T follicular helper cell (primary cell): ENCODE data around the gene CCDC107.
A peak's percentile ranks its signal among the peaks of the same experiment; 100 is the strongest.

Experiments used
- DNase-seq: peaks from one replicate; pipeline ENCODE4 v3.0.0-alpha.2; 2020; ENCODE audit warnings: low read depth

Gene CCDC107

DNA sequence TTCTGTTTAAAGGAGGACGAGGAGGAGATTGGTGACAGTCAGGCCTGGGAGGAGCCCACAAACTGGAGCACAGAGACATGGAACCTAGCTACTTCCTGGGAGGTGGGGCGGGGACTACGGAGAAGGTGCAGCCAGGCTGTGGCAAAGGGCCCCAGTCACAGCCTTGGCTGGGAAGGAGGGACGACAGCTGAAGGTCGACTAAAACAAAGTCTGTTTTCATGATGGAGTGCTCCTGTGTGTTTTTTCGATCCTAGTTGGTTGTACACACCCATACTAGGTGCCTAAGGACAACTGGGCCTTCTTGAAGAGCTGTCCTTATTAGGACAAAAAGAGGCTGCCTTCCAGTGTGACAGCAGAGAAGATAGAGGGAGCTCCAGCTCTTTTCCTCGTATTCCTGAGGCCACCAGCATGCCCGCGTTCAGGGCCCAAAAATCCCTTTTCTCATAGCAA lies 2.9 kb downstream of the CCDC107 start:
- DNase-seq = no peak

DNA sequence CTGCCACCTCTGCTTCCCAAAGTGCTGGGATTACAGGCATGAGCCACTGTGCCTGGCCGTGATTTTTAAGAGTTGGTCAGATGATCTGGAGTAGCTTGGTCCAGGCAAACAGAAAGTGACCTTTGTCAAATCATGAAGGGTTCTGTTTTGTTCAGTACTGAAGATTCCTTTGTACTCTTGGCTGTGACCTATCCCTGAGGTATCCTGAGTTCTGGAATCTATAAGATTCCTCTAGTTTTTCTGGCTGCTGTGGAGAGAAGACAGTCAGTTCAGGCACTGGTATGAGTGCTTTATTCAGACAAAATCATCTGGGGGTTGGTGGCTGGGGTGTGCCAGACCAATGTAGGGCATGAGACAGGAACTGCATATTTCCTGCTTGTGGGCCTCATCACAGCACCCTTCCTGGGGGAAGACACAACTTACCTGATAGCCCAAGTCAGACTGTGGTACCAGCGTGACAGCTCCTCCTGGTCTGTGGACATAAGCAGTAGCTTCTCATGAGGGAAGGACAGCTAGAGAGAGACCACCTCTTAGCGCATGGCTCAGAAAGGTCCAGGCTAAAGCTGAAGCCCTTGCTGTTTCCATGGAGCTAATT lies 3.8 kb downstream of the CCDC107 start:
- peak; percentile 21 for DNase-seq

DNA sequence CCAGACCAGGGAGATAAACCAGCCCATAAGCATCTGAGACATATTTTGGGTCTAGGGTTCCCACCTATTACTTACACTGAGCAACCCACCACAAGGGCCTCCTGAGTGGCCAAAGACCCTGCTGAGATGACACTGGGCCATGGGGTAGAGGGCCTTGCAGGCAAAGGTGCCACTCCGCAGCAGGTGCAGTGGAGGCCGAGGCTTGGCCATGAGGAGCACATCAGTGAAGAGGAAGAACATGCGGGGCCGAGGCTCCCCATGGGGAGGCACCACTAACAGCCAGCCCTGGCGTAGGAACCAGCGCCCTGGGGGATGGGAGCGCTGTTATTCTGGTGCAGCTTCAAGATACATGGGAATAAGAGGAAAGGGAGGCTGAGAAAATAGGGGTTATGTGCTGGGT lies 4.3 kb downstream of the CCDC107 start:
- no peak for DNase-seq

DNA sequence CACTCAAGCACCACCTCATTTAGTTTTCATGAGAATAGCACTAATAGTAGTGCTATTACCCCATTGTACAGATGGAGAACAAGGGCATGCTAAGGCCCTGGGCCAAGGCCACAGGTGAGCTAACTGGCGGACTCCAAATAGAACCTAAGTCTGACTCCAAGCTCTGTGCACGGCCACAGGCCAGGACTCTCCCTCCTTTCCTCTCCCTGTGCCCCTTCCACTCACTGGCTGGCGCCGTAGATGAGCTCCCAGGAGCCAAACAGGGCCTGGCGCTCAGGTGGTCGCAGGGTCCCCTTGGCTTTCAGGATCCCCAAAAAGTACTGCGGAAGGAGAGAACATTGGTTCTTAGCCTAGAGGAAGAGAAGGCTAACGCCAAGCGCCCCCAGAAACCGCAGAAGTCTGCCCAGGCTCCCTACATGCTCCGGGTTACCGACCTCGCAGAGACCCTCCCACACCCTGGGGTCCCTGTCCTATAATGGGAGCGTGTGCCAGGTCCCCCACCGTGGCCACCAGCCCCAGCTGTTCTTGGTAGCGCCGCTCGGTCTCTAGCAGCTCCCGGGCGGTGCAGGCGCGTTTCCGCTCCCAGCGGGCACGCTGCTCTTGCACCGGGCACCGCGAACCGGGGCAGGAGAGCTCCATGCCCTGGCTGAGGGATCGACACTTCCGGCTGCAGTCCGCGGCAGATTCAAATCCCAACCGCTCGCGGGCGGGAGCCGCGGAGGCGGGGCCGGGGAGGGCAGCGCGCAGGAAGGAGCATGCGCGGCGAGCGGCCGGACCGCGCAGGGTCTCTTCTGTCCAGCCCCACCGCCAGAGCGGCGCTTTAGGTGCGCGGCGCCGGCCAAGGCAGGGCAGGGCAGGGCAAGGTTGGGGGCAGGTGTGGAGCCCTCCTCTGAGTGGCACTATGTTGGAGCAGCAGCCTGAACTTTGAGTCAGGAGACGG lies 6.7 kb downstream of the CCDC107 start, which contains the start of gene ARHGEF39:
Gene ARHGEF39 (minus strand): TSS at position 665 of the 940 bp plus-strand sequence. CDS start 26 bp downstream, at position 639.
- peak; percentile 41 for DNase-seq

DNA sequence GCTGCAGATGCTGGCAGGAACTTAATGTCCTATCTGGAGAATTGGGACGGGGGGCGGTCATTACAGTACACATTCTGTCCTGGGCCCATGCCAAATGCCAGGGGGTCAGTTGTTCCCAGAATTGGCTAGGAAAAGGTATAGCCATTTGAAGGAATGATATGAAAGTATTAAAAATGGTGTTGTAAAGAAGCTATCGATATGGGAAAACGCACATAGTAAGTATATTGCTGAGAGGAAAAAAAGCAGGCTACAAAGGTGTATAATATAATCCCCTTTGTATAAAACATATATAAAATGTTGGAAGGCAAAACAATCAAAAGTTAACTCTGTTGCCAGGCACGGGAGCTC lies 7.4 kb downstream of the CCDC107 start:
- no peak for DNase-seq

DNA sequence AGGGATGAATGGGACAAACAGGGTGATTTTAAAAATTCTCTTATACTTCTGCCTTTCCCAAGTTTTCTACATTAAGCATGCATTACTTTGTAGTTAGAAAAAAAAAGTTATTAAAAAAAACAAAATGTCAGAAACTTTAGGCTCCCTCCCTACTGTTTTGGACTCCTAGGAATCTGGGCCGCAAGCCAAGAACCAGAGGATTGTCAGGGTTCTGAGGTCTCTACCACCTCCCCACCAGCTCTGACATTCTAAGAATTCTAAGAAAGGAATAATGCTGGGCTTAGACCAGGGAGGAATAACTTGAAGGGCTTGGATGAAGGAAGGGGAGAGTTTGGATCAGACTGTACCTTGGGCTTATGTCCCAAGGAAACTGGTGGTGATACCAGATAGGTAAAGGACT lies 8.0 kb downstream of the CCDC107 start:
- DNase-seq = no peak

DNA sequence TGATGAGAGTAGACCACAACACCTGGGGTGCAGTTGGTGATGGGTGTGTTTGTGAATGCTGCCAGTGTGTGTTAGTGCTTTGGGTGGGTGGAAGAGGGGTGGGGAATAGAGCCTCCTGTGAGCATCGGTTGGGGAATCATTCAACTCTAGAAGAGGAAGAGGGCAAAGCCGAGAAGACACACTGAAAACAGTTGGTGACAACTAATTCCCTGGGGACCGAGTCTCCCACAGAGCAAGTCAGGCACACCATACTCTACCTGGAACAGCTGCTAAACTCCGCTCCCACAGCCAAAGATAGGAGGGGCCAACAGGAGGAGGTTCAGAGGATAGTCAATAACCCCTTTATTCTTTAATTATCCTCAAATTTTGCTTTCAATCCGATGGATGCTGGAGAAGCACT lies 8.5 kb downstream of the CCDC107 start:
- DNase-seq = no peak

DNA sequence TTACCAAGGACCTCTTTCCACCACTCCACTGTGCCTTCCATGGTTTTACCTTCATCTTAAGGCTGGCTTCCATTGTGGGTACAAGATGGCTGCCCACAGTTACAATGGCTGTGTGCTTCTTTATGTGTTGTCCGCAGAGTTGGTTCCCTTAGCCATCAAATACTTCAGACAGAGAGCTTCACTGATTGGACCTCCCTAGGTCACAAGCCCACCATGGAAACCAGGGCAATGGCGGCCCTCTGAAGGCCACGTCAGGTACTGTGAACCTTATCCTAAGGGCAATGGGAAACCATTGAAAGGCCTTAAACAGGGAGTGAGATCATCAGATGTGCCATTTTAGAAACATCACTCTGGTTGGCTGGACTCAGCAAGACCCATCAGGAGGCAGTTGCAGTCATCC lies 9.8 kb downstream of the CCDC107 start:
- DNase-seq = no peak

DNA sequence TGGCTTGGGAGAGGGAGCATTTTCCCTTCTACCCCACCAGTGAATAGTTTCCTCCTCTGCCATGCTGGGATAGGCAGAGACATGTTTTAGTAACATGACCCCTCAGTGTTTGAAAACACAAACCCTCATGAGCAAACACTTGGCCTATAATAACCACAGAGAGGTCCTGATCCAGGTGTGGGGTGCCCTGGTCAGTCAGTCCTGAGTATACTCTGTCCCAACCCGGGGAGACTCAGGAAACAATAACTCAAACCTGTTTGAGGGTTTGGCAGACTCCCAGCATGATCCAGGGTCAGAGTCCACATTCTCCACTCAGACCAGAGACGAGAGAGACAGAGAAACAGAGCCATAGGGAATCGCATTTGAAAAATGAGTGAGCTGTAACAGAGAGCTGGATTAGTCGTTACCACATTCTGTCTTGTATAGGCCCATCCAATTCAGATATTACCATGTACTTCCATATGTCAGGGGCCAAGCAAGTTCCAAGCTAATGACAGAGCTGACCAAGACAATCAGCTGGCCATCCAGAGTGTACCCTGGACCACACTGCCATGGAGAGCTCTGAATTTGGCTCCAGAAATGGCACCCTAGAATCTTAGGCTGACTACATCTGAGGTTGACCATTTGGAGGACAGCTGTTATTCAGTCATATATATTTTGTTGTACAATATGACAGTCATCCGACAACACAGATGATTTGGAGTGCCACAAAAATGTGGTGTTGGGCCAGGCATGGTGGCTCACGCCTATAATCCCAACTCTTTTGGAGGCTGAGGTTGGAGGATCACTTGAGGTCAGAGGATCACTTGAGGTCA lies 11.4 kb downstream of the CCDC107 start:
- DNase-seq = no peak

DNA sequence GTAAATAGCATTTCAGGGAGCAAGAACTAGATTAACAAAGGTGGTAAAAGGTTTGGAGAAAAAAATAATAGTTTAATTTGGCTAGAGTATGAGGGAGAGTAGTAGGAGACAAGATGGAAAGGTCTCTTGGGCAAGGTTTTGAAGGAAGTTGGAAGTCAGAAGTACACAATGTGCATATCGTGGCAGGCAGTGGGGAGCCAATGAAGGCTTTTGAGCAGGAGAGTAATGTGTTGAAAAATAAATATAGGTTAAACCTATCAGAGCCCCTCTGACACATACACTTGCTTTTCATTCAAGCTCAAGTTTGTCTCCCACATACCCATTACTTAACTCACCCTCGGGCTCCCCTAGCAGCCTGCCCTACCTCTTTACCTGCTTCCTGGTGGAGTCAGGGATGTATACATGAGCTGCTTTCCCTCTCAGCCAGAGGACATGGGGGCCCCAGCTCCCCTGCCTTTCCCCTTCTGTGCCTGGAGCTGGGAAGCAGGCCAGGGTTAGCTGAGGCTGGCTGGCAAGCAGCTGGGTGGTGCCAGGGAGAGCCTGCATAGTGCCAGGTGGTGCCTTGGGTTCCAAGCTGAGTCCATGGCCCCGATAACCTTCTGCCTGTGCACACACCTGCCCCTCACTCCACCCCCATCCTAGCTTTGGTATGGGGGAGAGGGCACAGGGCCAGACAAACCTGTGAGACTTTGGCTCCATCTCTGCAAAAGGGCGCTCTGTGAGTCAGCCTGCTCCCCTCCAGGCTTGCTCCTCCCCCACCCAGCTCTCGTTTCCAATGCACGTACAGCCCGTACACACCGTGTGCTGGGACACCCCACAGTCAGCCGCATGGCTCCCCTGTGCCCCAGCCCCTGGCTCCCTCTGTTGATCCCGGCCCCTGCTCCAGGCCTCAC lies 15.3 kb downstream of the CCDC107 start, which contains the start of gene CA9:
Gene CA9 (plus strand): TSS at position 797 of the 893 bp plus-strand sequence. CDS start 32 bp downstream, at position 829.
- DNase-seq = no peak

DNA sequence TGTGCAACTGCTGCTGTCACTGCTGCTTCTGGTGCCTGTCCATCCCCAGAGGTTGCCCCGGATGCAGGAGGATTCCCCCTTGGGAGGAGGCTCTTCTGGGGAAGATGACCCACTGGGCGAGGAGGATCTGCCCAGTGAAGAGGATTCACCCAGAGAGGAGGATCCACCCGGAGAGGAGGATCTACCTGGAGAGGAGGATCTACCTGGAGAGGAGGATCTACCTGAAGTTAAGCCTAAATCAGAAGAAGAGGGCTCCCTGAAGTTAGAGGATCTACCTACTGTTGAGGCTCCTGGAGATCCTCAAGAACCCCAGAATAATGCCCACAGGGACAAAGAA lies 15.9 kb downstream of the CCDC107 start:
- no peak for DNase-seq

DNA sequence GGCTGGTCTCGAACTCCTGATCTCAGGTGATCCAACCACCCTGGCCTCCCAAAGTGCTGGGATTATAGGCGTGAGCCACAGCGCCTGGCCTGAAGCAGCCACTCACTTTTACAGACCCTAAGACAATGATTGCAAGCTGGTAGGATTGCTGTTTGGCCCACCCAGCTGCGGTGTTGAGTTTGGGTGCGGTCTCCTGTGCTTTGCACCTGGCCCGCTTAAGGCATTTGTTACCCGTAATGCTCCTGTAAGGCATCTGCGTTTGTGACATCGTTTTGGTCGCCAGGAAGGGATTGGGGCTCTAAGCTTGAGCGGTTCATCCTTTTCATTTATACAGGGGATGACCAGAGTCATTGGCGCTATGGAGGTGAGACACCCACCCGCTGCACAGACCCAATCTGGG lies 17.1 kb downstream of the CCDC107 start:
- DNase-seq = no peak

DNA sequence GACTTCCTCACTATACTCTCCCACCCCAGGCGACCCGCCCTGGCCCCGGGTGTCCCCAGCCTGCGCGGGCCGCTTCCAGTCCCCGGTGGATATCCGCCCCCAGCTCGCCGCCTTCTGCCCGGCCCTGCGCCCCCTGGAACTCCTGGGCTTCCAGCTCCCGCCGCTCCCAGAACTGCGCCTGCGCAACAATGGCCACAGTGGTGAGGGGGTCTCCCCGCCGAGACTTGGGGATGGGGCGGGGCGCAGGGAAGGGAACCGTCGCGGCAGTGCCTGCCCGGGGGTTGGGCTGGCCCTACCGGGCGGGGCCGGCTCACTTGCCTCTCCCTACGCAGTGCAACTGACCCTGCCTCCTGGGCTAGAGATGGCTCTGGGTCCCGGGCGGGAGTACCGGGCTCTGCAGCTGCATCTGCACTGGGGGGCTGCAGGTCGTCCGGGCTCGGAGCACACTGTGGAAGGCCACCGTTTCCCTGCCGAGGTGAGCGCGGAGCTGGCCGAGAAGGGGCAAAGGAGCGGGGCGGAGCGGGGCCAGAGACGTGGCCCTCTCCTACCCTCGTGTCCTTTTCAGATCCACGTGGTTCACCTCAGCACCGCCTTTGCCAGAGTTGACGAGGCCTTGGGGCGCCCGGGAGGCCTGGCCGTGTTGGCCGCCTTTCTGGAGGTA lies 17.8 kb downstream of the CCDC107 start:
- DNase-seq = no peak

DNA sequence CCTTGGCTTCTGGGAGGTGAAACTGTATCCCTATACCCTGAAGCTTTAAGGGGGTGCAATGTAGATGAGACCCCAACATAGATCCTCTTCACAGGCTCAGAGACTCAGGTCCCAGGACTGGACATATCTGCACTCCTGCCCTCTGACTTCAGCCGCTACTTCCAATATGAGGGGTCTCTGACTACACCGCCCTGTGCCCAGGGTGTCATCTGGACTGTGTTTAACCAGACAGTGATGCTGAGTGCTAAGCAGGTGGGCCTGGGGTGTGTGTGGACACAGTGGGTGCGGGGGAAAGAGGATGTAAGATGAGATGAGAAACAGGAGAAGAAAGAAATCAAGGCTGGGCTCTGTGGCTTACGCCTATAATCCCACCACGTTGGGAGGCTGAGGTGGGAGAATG lies 21.0 kb downstream of the CCDC107 start:
- DNase-seq = no peak

DNA sequence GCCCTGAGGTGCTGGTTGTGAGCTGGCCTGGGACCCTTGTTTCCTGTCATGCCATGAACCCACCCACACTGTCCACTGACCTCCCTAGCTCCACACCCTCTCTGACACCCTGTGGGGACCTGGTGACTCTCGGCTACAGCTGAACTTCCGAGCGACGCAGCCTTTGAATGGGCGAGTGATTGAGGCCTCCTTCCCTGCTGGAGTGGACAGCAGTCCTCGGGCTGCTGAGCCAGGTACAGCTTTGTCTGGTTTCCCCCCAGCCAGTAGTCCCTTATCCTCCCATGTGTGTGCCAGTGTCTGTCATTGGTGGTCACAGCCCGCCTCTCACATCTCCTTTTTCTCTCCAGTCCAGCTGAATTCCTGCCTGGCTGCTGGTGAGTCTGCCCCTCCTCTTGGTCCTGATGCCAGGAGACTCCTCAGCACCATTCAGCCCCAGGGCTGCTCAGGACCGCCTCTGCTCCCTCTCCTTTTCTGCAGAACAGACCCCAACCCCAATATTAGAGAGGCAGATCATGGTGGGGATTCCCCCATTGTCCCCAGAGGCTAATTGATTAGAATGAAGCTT lies 21.8 kb downstream of the CCDC107 start:
- no peak for DNase-seq

DNA sequence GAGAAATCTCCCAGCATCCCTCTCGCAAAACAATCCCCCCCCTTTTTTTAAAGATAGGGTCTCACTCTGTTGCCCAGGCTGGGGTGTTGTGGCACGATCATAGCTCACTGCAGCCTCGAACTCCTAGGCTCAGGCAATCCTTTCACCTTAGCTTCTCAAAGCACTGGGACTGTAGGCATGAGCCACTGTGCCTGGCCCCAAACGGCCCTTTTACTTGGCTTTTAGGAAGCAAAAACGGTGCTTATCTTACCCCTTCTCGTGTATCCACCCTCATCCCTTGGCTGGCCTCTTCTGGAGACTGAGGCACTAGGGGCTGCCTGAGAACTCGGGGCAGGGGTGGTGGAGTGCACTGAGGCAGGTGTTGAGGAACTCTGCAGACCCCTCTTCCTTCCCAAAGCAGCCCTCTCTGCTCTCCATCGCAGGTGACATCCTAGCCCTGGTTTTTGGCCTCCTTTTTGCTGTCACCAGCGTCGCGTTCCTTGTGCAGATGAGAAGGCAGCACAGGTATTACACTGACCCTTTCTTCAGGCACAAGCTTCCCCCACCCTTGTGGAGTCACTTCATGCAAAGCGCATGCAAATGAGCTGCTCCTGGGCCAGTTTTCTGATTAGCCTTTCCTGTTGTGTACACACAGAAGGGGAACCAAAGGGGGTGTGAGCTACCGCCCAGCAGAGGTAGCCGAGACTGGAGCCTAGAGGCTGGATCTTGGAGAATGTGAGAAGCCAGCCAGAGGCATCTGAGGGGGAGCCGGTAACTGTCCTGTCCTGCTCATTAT lies 22.4 kb downstream of the CCDC107 start:
- no peak for DNase-seq

DNA sequence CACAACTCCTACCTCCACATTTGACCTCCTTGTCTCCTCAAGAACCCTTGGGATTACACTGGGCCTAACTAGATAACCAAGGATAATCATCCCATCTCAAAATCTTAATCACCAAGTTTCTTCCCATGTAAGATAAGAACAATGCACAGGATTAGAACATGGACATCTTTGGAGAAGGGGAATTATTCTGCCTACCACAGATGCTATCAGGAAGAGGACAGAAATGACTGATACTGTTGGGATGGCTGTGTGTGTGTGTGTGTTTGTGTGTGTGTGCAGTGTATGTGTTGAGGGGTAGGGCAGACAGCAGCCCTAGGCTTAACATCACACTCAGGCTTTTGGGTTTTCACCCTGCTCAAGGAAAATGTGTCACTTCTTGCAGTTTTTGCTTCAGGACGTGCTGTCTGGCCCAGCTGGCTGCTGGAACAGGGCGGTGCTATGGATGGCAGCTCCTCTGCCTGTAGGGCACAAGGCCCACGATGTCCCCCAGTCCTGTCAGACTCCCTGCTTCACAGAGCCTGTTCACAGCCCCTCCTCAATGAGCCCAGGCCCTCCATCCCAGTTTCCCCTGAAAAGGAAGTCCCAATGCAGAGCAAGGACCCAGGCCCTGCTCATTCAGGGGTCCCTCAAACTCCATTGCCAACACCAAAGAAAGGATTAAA lies 23.4 kb downstream of the CCDC107 start:
- DNase-seq = no peak

DNA sequence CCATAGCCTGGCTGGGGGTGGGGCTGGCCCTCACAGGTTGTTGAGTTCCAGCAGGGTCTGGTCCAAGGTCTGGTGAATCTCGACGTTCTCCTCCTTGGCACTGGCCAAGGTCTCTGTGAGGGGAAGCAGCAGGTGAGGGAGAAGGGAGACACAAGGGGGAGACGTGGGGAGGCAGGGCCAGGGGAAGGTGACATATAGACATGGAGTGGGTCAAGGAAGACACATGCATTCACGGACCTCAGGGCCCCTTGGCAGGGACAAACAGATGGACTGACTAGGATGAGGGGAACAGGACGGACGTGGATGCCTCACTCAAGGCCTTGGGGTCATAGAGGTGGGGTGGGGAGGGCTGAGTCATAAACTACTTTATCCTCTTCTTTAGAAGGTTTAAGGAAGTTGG lies 24.0 kb downstream of the CCDC107 start:
- DNase-seq = no peak
